Right atrium auricular region (tissue), 2 donors: ENCODE results near the gene HOXD12. TPM values are rescaled to one million over a fixed set of nuclear protein-coding genes. Genes with fewer than 3 reads are reported as not detected.

Source experiments
- DNase-seq: peaks from one replicate; pipeline ENCODE4 v3.0.0-alpha.2; 2019; ENCODE audit warnings: low spot score
- H3K27ac ChIP-seq, 2 donors: fragments of 200-600 bp; sonication (generic); 1 replicate in 1 of 2; 2 replicates in 1 of 2; pipeline ENCODE4 v1.5.1; 2016 to 2019
- H3K27me3 ChIP-seq, 2 donors: fragments of 200-600 bp; sonication (generic); one replicate each; pipeline versions ENCODE4 v1.5.1 to v1.6.0; 2017 to 2019
- H3K36me3 ChIP-seq: fragments of 200-600 bp; sonication (generic); one replicate; pipeline ENCODE4 v1.5.1; 2016
- H3K4me1 ChIP-seq, 2 donors: fragments of 200-600 bp; sonication (generic); one replicate each; pipeline versions ENCODE4 v1.5.1 to v1.6.0; 2017 to 2019
- H3K4me3 ChIP-seq, 2 donors: fragments of 200-600 bp; sonication (generic); 1 replicate in 1 of 2; 2 replicates in 1 of 2; pipeline ENCODE4 v1.5.1; 2017 to 2019; ENCODE audit warnings: mild to moderate bottlenecking in 1 of 2, moderate library complexity in 1 of 2
- H3K9me3 ChIP-seq, 2 donors: fragments of 200-600 bp; sonication (generic); one replicate each; pipeline ENCODE4 v1.5.1; 2019
- total RNA-seq, 2 donors: library from RNA; depleted of rRNA; stranded (reverse); fragments of >200 nt; gene quantifications; one replicate each; pipeline ENCODE4 v1.1.0, GENCODE V29; 2016
- TF ChIP-seq, protein P1 (sequence below), 2 donors: fragments of 200-600 bp; sonication (generic); IDR thresholded peaks; one replicate each; pipeline ENCODE4 v1.5.1; 2019; ENCODE audit warnings: antibody characterized with exemption in 2 of 2

The HOXD12 gene
- total RNA-seq, 2 donors from 2014 or later: not detected

DNA sequence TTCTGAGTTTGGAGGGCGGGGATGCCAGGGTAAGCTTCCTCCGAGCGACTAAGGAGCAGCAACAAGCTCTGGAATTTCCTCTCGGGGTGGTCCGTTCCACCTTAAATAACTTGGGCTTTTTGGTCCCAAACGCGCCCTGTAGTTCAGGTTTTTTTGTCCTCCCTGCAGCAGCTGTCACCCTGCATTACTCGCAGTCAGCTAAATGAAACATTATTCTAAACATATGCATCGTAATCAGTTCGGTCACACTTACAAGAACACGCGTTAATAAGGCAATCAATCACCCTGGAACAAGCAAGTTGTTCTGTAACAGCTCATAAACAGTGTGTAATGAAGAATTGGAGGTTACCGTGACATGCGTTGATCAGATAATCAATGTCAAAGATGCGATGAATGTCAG lies 24.1 kb upstream of the HOXD12 start:
- no peak overlapping the region for H3K4me3 ChIP-seq
- TF ChIP-seq, protein P1, sequence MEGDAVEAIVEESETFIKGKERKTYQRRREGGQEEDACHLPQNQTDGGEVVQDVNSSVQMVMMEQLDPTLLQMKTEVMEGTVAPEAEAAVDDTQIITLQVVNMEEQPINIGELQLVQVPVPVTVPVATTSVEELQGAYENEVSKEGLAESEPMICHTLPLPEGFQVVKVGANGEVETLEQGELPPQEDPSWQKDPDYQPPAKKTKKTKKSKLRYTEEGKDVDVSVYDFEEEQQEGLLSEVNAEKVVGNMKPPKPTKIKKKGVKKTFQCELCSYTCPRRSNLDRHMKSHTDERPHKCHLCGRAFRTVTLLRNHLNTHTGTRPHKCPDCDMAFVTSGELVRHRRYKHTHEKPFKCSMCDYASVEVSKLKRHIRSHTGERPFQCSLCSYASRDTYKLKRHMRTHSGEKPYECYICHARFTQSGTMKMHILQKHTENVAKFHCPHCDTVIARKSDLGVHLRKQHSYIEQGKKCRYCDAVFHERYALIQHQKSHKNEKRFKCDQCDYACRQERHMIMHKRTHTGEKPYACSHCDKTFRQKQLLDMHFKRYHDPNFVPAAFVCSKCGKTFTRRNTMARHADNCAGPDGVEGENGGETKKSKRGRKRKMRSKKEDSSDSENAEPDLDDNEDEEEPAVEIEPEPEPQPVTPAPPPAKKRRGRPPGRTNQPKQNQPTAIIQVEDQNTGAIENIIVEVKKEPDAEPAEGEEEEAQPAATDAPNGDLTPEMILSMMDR (IDR thresholded peaks at IDR 0.05): no peak
- no peak for DNase-seq
- H3K36me3 ChIP-seq: no peaks in the 10 kb centered on the region
- peaks cover 61 to 77% of the 10 kb centered on the region in 2 donors for H3K27me3 ChIP-seq
- peaks cover 0 to 14% of the 10 kb centered on the region in 2 donors for H3K4me1 ChIP-seq
- peaks cover 0 to 6% of the 10 kb centered on the region in 2 donors for H3K9me3 ChIP-seq
- H3K27ac ChIP-seq: no peak overlapping the region

DNA sequence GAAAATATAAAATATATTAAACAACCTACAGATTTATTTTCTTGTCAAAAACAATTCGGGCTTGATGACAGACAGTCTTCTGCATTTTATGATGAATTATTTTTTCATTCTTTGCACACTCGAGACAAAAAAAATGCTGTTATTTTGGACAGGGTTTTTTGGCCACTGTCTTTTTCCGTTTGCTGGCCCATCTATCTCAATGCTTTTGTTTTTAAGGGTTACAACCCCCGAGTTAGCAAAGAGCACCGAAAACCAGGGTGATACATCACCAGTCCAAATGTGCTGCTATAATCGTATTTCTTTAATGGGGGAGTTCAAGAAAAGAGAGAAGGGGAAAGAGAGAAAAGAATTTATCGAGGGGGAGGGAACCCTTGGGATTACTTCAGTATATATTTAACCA lies 23.5 kb upstream of the HOXD12 start:
- no peak overlapping the region for H3K27ac ChIP-seq
- H3K4me1 ChIP-seq: peaks cover 0 to 18% of the 10 kb centered on the region in 2 donors
- H3K27me3 ChIP-seq: peaks cover 67 to 82% of the 10 kb centered on the region in 2 donors
- TF ChIP-seq, protein P1 (IDR thresholded peaks at IDR 0.05): no peak
- H3K4me3 ChIP-seq: no peak overlapping the region
- DNase-seq: no peak
- H3K9me3 ChIP-seq: peaks cover 0 to 6% of the 10 kb centered on the region in 2 donors
- no peaks in the 10 kb centered on the region for H3K36me3 ChIP-seq

DNA sequence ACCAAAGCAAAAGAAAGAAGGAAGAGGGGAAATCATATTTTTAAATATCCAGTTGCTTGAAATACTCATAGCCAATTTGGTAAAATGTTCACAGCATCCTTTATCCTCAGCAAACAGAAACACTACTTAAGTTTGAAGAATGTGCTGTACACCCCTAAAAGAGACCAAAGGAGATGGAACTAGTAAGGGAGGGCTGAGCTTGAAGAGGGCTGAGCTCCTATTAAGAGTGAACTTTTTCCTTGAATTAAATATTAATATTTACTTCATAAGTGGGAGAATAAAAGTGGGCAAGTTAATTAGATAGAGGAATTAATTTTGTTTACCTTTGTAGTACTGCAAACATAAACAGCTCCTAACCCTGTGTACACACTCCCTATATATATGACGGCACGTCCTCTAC lies 22.8 kb upstream of the HOXD12 start:
- H3K27me3 ChIP-seq: peaks cover 74 to 87% of the 10 kb centered on the region in 2 donors

DNA sequence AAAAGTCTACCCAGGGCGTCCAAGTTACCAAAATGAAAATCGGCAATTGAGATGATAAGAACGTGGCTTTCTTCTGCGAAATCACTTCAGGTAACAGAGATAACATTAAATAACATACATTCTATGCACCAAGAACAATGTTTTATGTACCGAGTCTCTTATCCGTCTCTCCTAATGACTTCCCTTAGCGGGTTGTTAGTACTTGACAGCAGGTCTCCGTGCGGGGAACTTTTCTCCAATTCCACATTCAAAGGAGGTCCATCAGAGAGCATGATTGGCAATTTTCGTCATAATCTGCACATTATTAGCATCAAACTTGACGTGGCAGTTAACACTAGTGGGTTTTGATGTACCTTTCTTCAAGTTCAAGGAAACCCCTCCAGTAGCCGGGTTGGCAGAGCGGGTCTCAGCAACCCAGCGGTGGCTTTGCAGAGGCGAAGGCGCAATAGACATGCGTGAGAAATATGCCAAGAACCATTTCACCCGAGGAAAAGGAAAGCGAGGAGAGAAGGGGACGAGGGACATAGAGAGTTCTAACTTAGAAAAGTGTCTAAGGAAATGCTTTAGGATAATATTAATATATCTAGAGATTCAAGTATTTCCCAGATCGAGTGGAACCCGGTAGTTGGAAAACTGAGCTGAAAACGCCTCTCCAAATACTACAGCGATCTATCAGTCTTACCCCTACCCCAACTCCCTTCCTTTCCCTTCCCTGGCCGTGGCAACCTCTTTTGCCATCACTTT lies 20.9 kb upstream of the HOXD12 start:
- Histone ChIP-seq H3K4me1 (peaks cover 0 to 28% of the 10 kb centered on the region in 2 donors), H3K27ac (no peak overlapping the region), H3K9me3 (peaks cover 0 to 6% of the 10 kb centered on the region in 2 donors), H3K36me3 (no peaks in the 10 kb centered on the region), H3K4me3 (no peak overlapping the region), H3K27me3 (peaks cover 72 to 87% of the 10 kb centered on the region in 2 donors)
- TF ChIP-seq, protein P1 (IDR thresholded peaks at IDR 0.05): no peak
- no peak for DNase-seq

More for the DNA sequence above, 22.8 kb upstream of the HOXD12 start:
- peaks cover 0 to 6% of the 10 kb centered on the region in 2 donors for H3K9me3 ChIP-seq
- H3K27ac ChIP-seq: no peak overlapping the region
- peaks cover 0 to 18% of the 10 kb centered on the region in 2 donors for H3K4me1 ChIP-seq
- no peak overlapping the region for H3K4me3 ChIP-seq
- TF ChIP-seq, protein P1 (IDR thresholded peaks at IDR 0.05): no peak
- DNase-seq: no peak
- H3K36me3 ChIP-seq: no peaks in the 10 kb centered on the region

DNA sequence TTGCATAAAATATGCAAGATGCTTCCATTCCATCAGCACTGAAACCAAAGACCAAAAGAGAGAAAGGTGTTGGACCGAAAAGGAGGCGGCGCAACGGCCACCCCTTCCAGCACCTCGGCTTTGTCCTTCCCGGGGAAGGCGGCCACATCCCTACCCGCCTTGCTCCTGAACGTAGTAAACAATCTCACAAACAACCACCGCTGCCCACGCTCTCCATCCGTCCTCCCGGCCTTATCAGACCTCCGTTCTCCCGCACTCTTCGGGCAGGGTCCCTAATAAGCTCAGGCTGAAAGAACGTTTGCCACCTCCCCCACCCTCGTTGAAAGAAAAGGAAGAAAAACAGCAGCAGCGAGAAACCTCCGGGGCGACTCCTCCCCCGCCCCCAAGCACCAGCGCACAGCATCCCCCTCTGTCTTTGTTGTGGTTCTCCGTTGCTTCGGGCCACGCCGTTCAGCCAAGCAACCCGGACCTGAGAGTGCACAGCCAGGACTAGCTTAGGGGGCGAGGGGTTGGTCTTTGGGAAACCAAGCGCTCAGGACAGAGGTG lies 20.2 kb upstream of the HOXD12 start:
- TF ChIP-seq, protein P1 (IDR thresholded peaks at IDR 0.05): no peak
- H3K9me3 ChIP-seq: peaks cover 0 to 6% of the 10 kb centered on the region in 2 donors
- DNase-seq: no peak
- H3K27ac ChIP-seq: no peak overlapping the region
- H3K27me3 ChIP-seq: peaks cover 69 to 85% of the 10 kb centered on the region in 2 donors
- H3K4me1 ChIP-seq: peaks cover 0 to 28% of the 10 kb centered on the region in 2 donors
- H3K4me3 ChIP-seq: peak overlapping the region in 1 of 2 donors; percentile 35
- H3K36me3 ChIP-seq: no peaks in the 10 kb centered on the region
